ENCODE data around the gene S100A12.

The S100A12 gene

DNA sequence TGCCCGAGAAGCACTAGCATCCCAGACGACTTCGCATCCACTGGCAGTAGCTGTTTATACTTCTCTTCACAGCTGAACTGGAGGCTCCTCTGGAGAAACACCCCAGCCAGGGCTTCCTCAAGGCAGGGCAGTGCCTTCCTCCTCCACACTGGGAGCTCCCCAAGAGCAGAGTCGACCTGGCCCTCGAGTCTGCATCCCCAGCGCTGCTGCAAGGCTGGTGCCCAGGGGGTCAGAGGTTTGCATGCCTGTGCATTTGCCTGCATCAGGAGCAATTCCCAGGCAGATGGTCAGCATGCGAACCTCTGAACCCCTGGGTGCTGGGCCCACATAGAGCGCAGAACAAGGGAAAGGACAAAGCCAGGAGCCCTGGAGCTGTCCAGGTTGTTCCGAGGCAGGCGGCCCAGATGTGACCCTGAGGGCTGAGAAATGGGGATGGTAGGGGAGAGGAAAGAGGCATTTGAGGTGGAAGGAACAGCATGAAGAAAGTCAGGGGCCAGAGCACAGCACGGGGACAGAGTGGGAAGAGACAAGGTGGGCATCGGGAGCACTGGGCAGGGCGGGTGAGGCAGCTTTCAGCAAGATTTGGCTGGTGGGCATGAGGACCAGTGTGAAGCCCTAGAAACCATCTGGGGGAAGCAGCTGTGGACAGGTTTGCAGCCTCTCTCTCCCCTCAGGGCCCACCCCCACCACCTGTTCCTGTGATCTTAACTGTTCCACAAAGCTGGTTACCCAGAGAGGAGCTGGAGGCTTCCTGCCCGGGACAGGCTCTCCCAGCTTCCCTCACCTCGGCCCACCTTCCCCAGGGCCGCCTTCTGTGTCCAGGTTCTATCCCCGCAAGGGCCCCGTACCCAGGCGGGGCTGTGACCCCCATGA, 21.9 kb upstream of the S100A12 start:
- no peak for DNase-seq (ENCODE audit: low read depth, low spot score)

DNA sequence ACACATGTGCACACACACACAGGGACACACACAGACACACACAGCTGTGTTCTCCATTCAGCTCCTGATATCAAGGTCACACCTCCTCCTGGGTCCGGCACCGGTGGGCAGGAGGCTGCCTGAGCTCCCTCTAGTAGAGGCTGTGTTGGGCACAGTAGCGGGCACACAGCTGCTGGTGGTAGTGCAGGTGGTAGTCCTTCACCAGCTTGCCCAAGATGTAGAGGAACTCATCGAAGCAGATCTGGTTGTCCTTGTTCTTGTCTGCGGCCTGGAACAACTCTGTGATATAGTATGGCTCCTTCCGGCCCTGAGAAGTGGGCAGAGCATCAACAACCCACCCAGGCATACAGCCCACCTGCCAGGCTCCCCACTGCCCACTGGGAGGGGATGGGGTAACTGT, 21.0 kb upstream of the S100A12 start:
- no peak for DNase-seq (ENCODE audit: low read depth, low spot score)

GRCh38 chr1:153395776-153396175, 20.4 kb upstream of the S100A12 start:
- DNase-seq (ENCODE audit: low read depth, low spot score) = no peak

GRCh38 chr1:153395136-153395685, 19.8 kb upstream of the S100A12 start:
- DNase-seq (ENCODE audit: low read depth, low spot score) = no peak

DNA sequence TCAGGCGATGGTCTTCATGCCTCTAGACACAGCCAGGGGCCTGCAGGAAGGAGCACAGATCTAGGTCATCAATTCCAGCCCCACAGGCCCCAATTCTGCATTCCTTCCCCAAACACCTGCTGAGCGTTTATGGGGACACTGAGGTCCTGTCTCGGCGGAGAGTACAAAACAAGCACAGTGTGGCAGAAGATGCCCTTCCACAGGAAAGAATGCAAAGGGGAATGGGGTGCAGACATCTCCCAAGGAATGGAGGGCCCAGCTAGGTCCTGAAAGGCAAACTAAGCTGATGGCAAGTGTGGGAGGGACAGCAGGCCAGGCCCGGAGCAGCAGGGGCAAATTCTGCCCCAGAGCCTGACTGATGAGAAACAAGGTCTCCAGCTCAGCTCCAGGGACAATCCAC, 19.0 kb upstream of the S100A12 start:
- DNase-seq (ENCODE audit: low read depth, low spot score) = no peak

DNA sequence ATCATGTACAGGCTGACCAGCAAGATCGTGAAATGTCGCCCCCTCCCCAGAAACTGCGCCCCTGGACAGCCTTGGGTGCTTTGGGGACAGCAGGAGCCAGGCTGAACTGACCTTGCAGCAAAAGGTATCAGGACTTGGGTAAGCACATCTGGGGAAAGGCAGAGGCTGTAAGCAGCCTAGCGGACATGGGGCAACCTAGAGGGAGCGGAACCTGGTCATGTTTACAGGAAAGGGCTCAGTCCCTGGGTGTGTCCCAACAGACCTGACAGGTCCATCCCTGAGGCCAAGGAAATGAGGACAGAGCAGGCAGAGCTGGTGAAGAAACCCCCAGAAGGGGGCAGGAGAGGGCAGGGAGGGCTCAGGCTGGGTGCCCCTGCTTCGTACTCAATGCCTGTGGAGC, 18.5 kb upstream of the S100A12 start:
- DNase-seq (ENCODE audit: low read depth, low spot score) = no peak

DNA sequence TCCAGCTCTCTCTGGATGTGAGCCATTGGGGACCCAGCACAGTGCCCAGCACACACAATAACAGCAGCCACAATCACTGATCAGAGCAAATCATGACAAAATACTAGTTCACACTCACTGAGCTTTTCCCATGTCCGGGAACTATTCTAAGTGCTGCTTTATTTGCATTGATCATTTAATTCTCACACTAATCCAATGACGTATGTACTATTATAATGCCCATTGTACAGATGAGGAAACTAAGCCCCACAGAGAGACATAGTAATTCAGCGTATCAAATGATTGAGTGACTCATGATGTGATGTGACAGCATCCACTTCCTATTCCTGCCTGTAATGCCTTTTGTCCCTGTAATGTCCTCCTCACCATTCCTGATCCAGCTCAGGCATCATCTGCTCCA, 17.4 kb upstream of the S100A12 start:
- DNase-seq (ENCODE audit: low read depth, low spot score) = no peak

DNA sequence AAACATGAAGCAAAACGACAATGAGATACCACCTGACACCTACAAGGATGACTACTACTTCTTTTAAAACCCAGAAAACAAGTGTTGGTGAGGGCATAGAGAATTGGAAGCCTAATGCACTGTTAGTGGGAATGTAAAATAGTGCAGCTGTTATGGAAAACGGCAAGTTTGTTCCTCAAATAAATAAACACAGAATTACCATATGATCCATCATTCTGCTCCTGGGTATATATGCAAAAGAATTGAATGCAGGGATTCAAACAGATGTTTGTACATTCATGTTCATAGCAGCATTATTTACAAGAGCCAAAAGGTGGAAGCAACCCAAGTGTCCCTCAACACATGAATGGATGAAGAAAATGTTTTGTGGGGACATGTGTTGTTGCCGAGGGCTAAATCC, 16.8 kb upstream of the S100A12 start:
- no peak for DNase-seq (ENCODE audit: low read depth, low spot score)

GRCh38 chr1:153390938-153391710, 15.7 kb upstream of the S100A12 start, which contains the start of gene S100A8:
TSS of gene S100A8 (minus strand) at chr1:153391073. CDS start at chr1:153390535, 538 bp downstream.
- no peak for DNase-seq (ENCODE audit: low read depth, low spot score)

DNA sequence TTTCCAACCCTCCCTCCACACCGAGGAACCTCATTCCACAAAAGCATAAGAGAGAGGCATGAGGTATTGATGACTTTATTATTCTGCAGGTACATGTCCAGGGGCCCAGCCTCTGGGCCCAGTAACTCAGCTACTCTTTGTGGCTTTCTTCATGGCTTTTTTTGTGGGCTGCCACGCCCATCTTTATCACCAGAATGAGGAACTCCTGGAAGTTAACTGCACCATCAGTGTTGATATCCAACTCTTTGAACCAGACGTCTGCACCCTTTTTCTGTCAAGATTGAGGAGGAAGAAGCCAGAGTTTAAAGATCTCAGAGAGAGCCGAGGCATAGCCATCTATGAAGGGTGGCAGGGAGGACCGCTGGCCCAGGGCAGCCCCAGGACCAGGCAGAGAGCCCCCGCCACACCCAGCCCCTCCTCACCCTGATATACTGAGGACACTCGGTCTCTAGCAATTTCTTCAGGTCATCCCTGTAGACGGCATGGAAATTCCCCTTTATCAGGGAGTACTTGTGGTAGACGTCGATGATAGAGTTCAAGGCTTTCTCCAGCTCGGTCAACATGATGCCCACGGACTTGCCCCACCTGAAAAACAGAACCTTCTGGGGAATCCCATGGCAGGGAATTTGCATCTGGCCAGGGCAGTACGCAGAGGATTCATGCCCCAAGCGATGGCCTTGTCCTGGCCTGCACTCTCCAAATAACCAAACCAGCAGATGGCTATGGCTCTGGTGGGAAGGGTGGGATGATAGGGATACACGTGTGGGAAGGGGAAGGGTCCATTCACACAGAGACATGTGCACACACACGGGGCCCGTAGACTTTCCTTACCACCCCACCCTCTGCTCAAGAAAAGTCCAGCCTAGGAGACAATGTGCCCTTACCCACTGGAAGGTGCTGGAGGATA, 14.8 kb upstream of the S100A12 start:
- no peak for DNase-seq (ENCODE audit: low read depth, low spot score)

GRCh38 chr1:153389401-153389800, 14.0 kb upstream of the S100A12 start:
- no peak for DNase-seq (ENCODE audit: low read depth, low spot score)

DNA sequence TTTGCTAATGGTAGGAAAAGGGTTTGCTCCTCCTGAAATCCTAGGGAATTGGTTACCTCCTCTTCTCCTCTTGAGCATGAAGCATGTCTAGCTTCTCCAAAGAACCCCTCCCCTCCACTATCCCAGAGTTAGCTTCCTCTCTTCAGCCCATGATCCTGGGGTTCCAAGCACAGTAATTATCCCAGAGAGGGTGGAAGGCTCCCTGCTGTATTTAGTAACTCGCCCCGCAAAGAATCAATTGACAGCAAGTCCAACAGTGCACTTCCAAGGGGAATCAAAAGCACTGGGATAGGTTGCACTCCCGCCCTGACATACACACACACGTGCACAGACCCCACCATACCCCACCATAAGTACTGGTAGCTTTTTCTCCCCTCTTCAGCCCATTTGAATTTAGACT, 12.4 kb upstream of the S100A12 start:
- no peak for DNase-seq (ENCODE audit: low read depth, low spot score)

- DNase-seq (ENCODE audit: low read depth, low spot score) = no peak
These were observed 11.6 kb upstream of the S100A12 start for GRCh38 chr1:153387001-153387400.

DNA sequence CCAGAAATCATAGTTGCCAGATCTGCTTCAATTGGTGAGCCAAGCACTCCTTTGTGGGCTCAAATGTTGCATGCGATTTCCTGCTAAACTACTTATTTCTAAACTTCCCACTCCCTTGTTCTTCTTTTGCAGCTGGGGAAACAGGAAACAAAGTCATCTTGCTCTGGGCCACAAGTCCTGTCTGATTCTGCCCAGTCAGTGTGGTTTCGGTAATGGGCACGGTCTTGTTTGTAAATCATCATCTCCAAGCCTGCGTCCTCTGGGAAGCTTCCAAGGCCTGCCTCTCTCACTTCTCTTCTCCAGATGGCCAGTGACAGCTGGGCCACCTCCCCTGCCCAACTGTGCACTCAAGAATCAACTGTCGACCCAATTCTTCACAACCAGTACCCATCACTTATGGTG, 11.1 kb upstream of the S100A12 start:
- DNase-seq (ENCODE audit: low read depth, low spot score) = no peak

DNA sequence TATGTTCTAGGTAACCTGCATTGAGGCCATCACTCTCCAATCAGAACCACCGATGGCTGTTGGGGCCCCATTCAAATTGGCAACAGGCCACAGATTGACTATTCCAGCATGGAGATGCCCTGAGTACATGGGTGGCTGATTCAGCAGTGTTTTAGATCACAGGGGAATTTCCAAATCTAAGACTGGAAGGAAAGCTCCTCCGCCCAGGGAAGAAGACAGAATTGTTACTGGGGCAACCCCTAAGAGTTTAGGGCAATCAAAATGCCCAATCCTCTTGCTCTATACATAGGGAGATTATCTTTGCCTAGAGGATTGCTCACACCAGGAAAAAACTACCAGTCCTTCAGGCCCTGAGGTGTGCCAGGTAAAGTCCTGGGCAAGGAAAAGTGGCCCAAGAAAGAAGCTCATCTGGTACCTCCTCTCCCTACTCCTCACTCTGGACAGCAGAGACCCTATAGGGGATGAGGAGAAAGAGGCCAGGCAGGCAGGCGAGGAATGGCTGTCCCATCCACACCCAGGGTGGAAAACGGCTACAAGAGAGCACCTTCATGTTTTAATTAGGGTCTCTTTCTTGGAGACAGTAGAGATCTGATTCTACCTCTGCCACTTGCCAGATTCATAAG, 9.6 kb upstream of the S100A12 start:
- no peak for DNase-seq (ENCODE audit: low read depth, low spot score)

DNA sequence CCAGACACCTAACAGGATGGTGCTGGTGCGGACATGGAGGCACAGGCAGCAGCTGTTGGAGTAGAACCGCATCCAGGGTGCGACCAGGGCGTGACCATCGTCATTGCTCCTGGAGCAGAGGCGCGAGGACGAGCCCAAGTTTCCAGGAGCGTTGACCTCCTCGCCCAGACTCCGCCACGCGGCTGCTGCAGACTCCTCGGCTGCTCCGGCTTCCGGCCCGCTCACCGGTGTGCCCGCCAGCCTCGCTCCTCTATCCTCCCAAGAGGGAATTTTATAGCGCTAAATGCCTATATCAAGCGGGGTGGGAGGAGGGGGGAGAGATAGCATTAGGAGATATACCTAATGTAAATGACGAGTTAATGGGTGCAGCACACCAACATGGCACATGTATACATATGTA, 5.3 kb upstream of the S100A12 start:
- no peak for DNase-seq (ENCODE audit: low read depth, low spot score)

- no peak for DNase-seq (ENCODE audit: low read depth, low spot score)
These were observed 4.2 kb upstream of the S100A12 start for GRCh38 chr1:153379591-153379990.

DNA sequence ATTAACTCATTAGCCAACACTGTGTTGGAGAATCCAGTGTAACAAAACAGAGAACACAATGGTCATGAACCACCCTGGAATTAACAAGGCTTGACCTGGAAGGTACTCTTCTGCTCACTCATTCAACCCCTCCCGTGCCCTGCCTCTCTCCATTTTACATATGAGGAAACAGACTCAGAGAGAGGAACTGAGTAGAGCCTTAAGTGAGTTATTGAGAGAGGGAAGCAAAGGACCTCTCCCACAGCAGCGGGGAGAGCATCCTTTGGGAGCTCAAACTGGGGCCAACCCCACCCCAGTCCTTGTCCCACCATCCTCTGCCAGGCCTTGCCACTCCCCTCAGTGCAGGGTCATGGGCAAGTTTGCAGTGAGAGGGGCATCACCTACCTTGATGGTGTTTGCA, 1.4 kb downstream of the S100A12 start:
- DNase-seq (ENCODE audit: low read depth, low spot score) = no peak

GRCh38 chr1:153372571-153372970, 2.9 kb downstream of the S100A12 start:
- no peak for DNase-seq (ENCODE audit: low read depth, low spot score)

GRCh38 chr1:153371231-153371630, 4.2 kb downstream of the S100A12 start:
- no peak for DNase-seq (ENCODE audit: low read depth, low spot score)

DNA sequence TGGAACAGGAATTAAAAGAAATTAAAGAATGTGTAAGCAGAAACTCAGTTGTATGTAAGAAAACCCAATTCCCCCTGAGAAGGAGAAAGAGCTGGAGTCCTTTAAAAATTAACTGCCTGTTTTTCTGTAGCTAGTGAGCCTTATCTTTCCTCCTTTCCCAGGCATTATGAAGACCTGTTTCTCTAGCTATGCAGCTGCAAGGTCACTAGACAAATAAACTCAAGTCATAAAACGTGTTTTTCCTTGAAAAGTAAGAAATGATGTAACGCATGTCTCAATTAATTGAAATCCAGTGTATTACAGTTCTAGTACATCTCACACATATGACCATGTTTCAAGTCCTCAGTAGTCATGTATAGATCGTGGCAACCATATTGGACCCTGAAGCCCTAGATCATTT, 5.3 kb downstream of the S100A12 start:
- no peak for DNase-seq (ENCODE audit: low read depth, low spot score)

All from activated naive CD8-positive, alpha-beta T cell treated with anti-CD3 and anti-CD28 coated beads, Interleukin-2, amount 50 U/mL, for 16 hours (primary cell).